GM19099 (cell line): Measurements from ENCODE around the gene ACTL10.

Experiments used
- POLR2A ChIP-seq: IDR thresholded peaks from 3 replicates; pipeline ENCODE4 v1.6.1; 2011; ENCODE audit warnings: low read depth; ENCODE audit not compliant: insufficient read length; ENCODE audit errors: extremely low read depth

Gene ACTL10

GRCh38 chr20:33668466-33669155 lies 1.9 kb downstream of the ACTL10 start:
- TF ChIP-seq POLR2A = no peak

GRCh38 chr20:33669224-33669623 lies 2.5 kb downstream of the ACTL10 start:
- TF ChIP-seq POLR2A = no peak

GRCh38 chr20:33669873-33670640 lies 3.3 kb downstream of the ACTL10 start:
- no peak for TF ChIP-seq POLR2A

- no peak for TF ChIP-seq POLR2A
Measured at GRCh38 chr20:33670715-33671499, 4.2 kb downstream of the ACTL10 start.

- TF ChIP-seq POLR2A = no peak
Measured at GRCh38 chr20:33671573-33672288, 5.0 kb downstream of the ACTL10 start.

- no peak for TF ChIP-seq POLR2A
Measured at GRCh38 chr20:33672426-33673113, 5.8 kb downstream of the ACTL10 start.

- TF ChIP-seq POLR2A = no peak
Measured at GRCh38 chr20:33673114-33673409, 6.3 kb downstream of the ACTL10 start.

- TF ChIP-seq POLR2A = no peak
Measured at GRCh38 chr20:33673410-33674293, 6.9 kb downstream of the ACTL10 start.

- peak; percentile 51 for TF ChIP-seq POLR2A
Measured at GRCh38 chr20:33674294-33675135, 7.8 kb downstream of the ACTL10 start, which contains the start of gene NECAB3. Gene NECAB3 (minus strand): TSS chr20:33674428. CDS start chr20:33674352, 76 bp downstream.

- no peak for TF ChIP-seq POLR2A
Measured at GRCh38 chr20:33675136-33675959, 8.6 kb downstream of the ACTL10 start.

GRCh38 chr20:33676121-33676520 lies 9.4 kb downstream of the ACTL10 start:
- no peak for TF ChIP-seq POLR2A
